HepG2 (cell line): ENCODE measurements around the gene FXYD1. TPM values are rescaled to one million over a fixed set of nuclear protein-coding genes. Genes with fewer than 3 reads are reported as not detected.

Experiments
- ATAC-seq: fragments of 200-7000 bp; cut with Tn5 transposase; 3 replicates; pipeline ENCODE4 v1.9.1; 2020; ENCODE audit warnings: mild to moderate bottlenecking, moderate library complexity
- BruUV-seq: library from RNA; stranded (reverse); fragments of 400-500 nt; replicated peaks from 2 replicates; lab custom pipeline; 2021; lab: Mats Ljungman, UMichigan
- CTCF ChIA-PET: fragments of 300-600 bp; formaldehyde crosslinking; extraction: SDS; loops from one replicate; lab custom pipeline; 2021; ENCODE audit warnings: low total read pairs, inconsistent platforms, low intra/inter-chr PET ratio; lab: Yijun Ruan, JAX
- POLR2A ChIA-PET: fragments of 350-600 bp; sonication (Branson Sonifier 250); formaldehyde crosslinking; loops from one replicate; lab custom pipeline; 2020; ENCODE audit warnings: antibody characterized with exemption, inconsistent platforms; lab: Yijun Ruan, JAX
- DNase-seq: peaks from one replicate; pipeline ENCODE4 v3.0.0-alpha.2; 2015; ENCODE audit warnings: low spot score
- FAIRE-seq: peaks from 3 replicates; lab custom pipeline; 2011; peaks lifted over from hg19 to GRCh38; lab: Jason Lieb, UNC
- H2AFZ ChIP-seq: one replicate; pipeline ENCODE4 v1.6.1; 2011; ENCODE audit warnings: low read length, inconsistent platforms
- H3K27ac ChIP-seq: fragments of 300-600 bp; 3 replicates; pipeline ENCODE4 v1.8.0; 2011; ENCODE audit warnings: mixed run types, mild to moderate bottlenecking, mixed read lengths, low read length, inconsistent platforms; ENCODE audit not compliant: insufficient read depth; ENCODE audit errors: extremely low read length
- H3K27me3 ChIP-seq, 2 experiments: fragments of 200-600 bp in 1 of 2; 2 replicates in 1 of 2; 3 replicates in 1 of 2; pipeline versions ENCODE4 v1.6.0 to v1.8.0; 2011; ENCODE audit warnings: low read length in 2 of 2, mild to moderate bottlenecking in 2 of 2, moderate library complexity in 2 of 2, inconsistent platforms in 1 of 2; ENCODE audit not compliant: insufficient read depth in 2 of 2, control insufficient read depth in 1 of 2
- H3K36me3 ChIP-seq, 2 experiments: fragments of 200-600 bp in 1 of 2; replicated peaks in 1 of 2; 2 replicates in 1 of 2; 3 replicates in 1 of 2; pipeline versions ENCODE4 v1.5.1 to v1.8.0; 2011; ENCODE audit warnings: low read length in 2 of 2, inconsistent platforms in 1 of 2; ENCODE audit not compliant: insufficient read depth in 2 of 2, control insufficient read depth in 1 of 2
- H3K4me1 ChIP-seq: 2 replicates; pipeline ENCODE4 v1.5.1; 2012; ENCODE audit warnings: low read length, inconsistent platforms; ENCODE audit not compliant: insufficient read depth
- H3K4me2 ChIP-seq: 2 replicates; pipeline ENCODE4 v1.6.0; 2011; ENCODE audit warnings: low read depth, low read length, inconsistent platforms
- H3K4me3 ChIP-seq, 3 experiments: fragments of 200-600 bp in 1 of 3; sonication (generic), shearing (Covaris generic) in 1 of 3; replicated peaks in 1 of 3; 2 replicates each; pipeline ENCODE4 v1.5.1; 2011 to 2016; ENCODE audit warnings: low read length in 3 of 3, inconsistent platforms in 2 of 3, low read depth in 2 of 3, mild to moderate bottlenecking in 2 of 3, control low read depth in 1 of 3, mixed read lengths in 1 of 3; ENCODE audit not compliant: insufficient read depth in 1 of 3
- H3K79me2 ChIP-seq: one replicate; pipeline ENCODE4 v1.6.1; 2011; ENCODE audit warnings: low read length, inconsistent platforms; ENCODE audit not compliant: insufficient read depth
- H3K9ac ChIP-seq: 2 replicates; pipeline ENCODE4 v1.6.0; 2011; ENCODE audit warnings: mild to moderate bottlenecking, low read depth, low read length, inconsistent platforms; ENCODE audit not compliant: insufficient read depth
- H3K9me3 ChIP-seq: 2 replicates; pipeline ENCODE4 v1.5.1; 2012; ENCODE audit warnings: mild to moderate bottlenecking, low read length
- H4K20me1 ChIP-seq: 2 replicates; pipeline ENCODE4 v1.6.0; 2011; ENCODE audit warnings: inconsistent platforms, mild to moderate bottlenecking, low read length, moderate library complexity; ENCODE audit not compliant: insufficient read depth
- EEA1 ChIP-seq: sonication (generic); formaldehyde crosslinking; IDR thresholded peaks from 2 replicates; pipeline ENCODE4 v1.5.1; 2020; ENCODE audit warnings: mild to moderate bottlenecking, missing genetic modification reagents, borderline replicate concordance
- MAFF ChIP-seq: IDR thresholded peaks from 2 replicates; pipeline ENCODE4 v1.6.1; 2011; ENCODE audit warnings: low read depth, low read length, improper control_type of control experiment
- MTF1 ChIP-seq: sonication (generic); formaldehyde crosslinking; IDR thresholded peaks from 2 replicates; pipeline ENCODE4 v1.5.0; 2020; ENCODE audit warnings: missing genetic modification reagents
- PAX8 ChIP-seq: sonication (generic); formaldehyde crosslinking; IDR thresholded peaks from 2 replicates; pipeline ENCODE4 v1.8.0; 2022; ENCODE audit warnings: mild to moderate bottlenecking, missing genetic modification reagents, borderline replicate concordance
- POGZ ChIP-seq: sonication (generic); formaldehyde crosslinking; IDR thresholded peaks from 2 replicates; pipeline ENCODE4 v1.4.0; 2020; ENCODE audit warnings: mild to moderate bottlenecking, missing genetic modification reagents
- ZBTB1 ChIP-seq: sonication (generic); formaldehyde crosslinking; IDR thresholded peaks from 2 replicates; pipeline ENCODE4 v1.4.0; 2020; ENCODE audit warnings: missing genetic modification reagents, borderline replicate concordance
- ZBTB38 ChIP-seq: sonication (generic); formaldehyde crosslinking; IDR thresholded peaks from 2 replicates; pipeline ENCODE4 v1.5.1; 2020; ENCODE audit warnings: mild to moderate bottlenecking, missing genetic modification reagents
- ZFP90 ChIP-seq: sonication (generic); formaldehyde crosslinking; IDR thresholded peaks from 2 replicates; pipeline ENCODE4 v1.8.0; 2022; ENCODE audit warnings: missing genetic modification reagents, mild to moderate bottlenecking, inconsistent platforms, borderline replicate concordance
- ZNF263 ChIP-seq: sonication (generic); formaldehyde crosslinking; IDR thresholded peaks from 2 replicates; pipeline ENCODE4 v1.4.0; 2020; ENCODE audit warnings: missing genetic modification reagents
- ZNF607 ChIP-seq: sonication (generic); formaldehyde crosslinking; IDR thresholded peaks from 2 replicates; pipeline ENCODE4 v1.5.1; 2020; ENCODE audit warnings: missing genetic modification reagents, mild to moderate bottlenecking, borderline replicate concordance
- ZSCAN22 ChIP-seq: sonication (generic); formaldehyde crosslinking; IDR thresholded peaks from 2 replicates; pipeline ENCODE4 v1.4.0; 2020; ENCODE audit warnings: mild to moderate bottlenecking, missing genetic modification reagents
- WGBS: methylation state at CpG from one replicate; pipeline ENCODE4 v1.1.6; 2017; ENCODE audit warnings: low lambda C conversion rate; 5-methylcytosine and 5-hydroxymethylcytosine counted together
- in situ Hi-C: cut with HindIII; loops from 2 replicates; pipeline ENCODE4 v1.10.0; 2017; ENCODE audit warnings: low pct_unique_long_range_greater_than_20kb; ENCODE audit not compliant: extremely low pct_ligation_motif_present
- intact Hi-C: fragments of 100-400 bp; cut with micrococcal nuclease; formaldehyde crosslinking; loops from one replicate; pipeline ENCODE4 v1.10.0; 2022; ENCODE audit not compliant: unreplicated experiment
- polyA plus RNA-seq, 8 experiments: library from polyadenylated mRNA; depleted of rRNA in 3 of 8; stranded (reverse) in 7 of 8; unstranded in 1 of 8; fragments of >200 nt; fragmentation: Illumina TruSeq in 4 of 8; extraction: Trizol in 4 of 8; gene quantifications; 2 replicates each; pipeline versions ENCODE4 v1.2.1 to v1.2.3, GENCODE V29; 2011 to 2016; ENCODE audit warnings: low read depth in 4 of 8, missing spikeins in 1 of 8, mixed read lengths in 1 of 8; ENCODE audit not compliant: insufficient read depth in 1 of 8
- total RNA-seq, 5 experiments: library from RNA; depleted of rRNA; stranded (reverse); fragments of >200 nt; fragmentation: Illumina TruSeq; extraction: Trizol; gene quantifications; 2 replicates each; pipeline ENCODE4 v1.2.3, GENCODE V29; 2016; ENCODE audit warnings: low read depth in 1 of 5
- TF ChIP-seq, protein P1 (sequence below): sonication (generic); formaldehyde crosslinking; conservative IDR thresholded peaks from 2 replicates; pipeline ENCODE4 v1.4.0; 2020; ENCODE audit warnings: missing genetic modification reagents
- TF ChIP-seq, protein P2 (sequence below): sonication (generic); formaldehyde crosslinking; IDR thresholded peaks from 2 replicates; pipeline ENCODE4 v1.9.0; 2022; ENCODE audit warnings: low read depth, missing genetic modification reagents
- TF ChIP-seq, protein P3 (sequence below): sonication (generic); formaldehyde crosslinking; IDR thresholded peaks from 2 replicates; pipeline ENCODE4 v1.5.0; 2020; ENCODE audit warnings: mild to moderate bottlenecking, missing genetic modification reagents, borderline replicate concordance
- TF ChIP-seq, protein P4 (sequence below): sonication (generic); formaldehyde crosslinking; IDR thresholded peaks from 2 replicates; pipeline ENCODE4 v1.4.0; 2020; ENCODE audit warnings: missing genetic modification reagents

Gene FXYD1
- total and polyA plus RNA-seq, 2 of the 13 experiments (the other 11 are each of a cell fraction or from before 2014, with no cell fraction given), result 31.2 TPM; not detected in 1

DNA sequence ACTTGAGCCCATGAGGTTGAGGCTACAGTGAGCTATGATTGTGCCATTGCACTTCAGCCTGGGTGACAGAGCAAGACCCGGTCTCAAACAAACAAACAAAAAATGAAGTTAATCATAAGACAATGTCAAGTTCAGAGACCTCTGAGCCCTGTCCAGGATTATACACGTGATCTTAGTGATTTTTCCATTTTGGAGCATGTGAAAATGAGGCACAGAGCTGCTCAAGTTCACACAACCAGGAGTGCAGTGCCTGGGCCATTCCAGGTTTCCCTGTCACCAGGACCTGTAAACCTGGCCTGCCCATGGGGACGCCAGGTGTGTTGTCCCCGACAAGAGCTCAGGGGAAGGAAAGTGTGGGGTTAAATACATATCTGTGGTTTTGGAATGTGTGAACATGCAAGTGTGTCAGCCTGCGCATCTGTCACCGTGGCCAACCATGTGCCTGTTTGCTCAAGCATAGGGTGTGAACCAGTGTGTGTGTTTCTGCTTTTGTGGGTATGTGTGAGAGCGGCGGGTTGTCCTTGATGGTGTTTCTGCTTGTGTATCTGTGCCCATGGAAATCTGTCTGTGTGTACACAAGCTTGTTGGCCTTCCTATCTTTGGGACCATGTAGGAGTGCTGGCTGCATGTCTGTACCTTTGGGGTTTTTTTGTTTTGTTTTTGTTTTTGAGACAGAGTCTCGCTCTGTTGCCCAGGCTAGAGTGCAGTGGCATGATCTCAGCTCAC is 1.5 kb upstream of the FXYD1 start:
- H3K4me1 ChIP-seq, result peaks cover 77% of the 10 kb centered on the region
- H3K4me2 ChIP-seq, result peak overlapping the region; percentile 100
- H2AFZ ChIP-seq, result no peak overlapping the region
- H3K36me3 ChIP-seq, result no peaks in the 10 kb centered on the region
- FAIRE-seq, result peak; percentile 56
- ChIA-PET POLR2A (interaction anchor here (0.8 to 1.5 kb wide), 2 partner anchors 70 to 141 kb away, joined by 3 to 4 read pairs; no protein-coding TSS in a partner anchor), CTCF (no interaction called here)
- peak; percentile 29 for ATAC-seq
- H3K27ac ChIP-seq, result peak overlapping the region; percentile 59
- H3K27me3 ChIP-seq, result no peaks in the 10 kb centered on the region; a peak in 1 of 5 replicates
- no peaks in the 10 kb centered on the region for H4K20me1 ChIP-seq
- 10% methylated on average over 9 of the region's 9 CpGs for WGBS
- no peaks in the 10 kb centered on the region for H3K79me2 ChIP-seq
- peak overlapping the region in 1 of 3 experiments; percentile 24; a peak in 2 of 6 replicates for H3K4me3 ChIP-seq
- H3K9me3 ChIP-seq, result no peaks in the 10 kb centered on the region
- in situ Hi-C loops, result loop anchor here (5.0 kb wide), 1 partner anchor 70 kb away; no protein-coding TSS in a partner anchor
- intact Hi-C loops, result no loop called here
- BruUV-seq, result no TSS peak
- peak; percentile 68 for DNase-seq
- peak overlapping the region; percentile 35 for H3K9ac ChIP-seq
- TF ChIP-seq ZBTB1 (CRISPR knock-in tag), result 0 out of 2 replicates have a peak, but pooled peaks have one; percentile 62
- TF ChIP-seq ZNF607 (CRISPR knock-in tag), result peak; percentile 61
- TF ChIP-seq MAFF, result no peak
- TF ChIP-seq, protein P1, sequence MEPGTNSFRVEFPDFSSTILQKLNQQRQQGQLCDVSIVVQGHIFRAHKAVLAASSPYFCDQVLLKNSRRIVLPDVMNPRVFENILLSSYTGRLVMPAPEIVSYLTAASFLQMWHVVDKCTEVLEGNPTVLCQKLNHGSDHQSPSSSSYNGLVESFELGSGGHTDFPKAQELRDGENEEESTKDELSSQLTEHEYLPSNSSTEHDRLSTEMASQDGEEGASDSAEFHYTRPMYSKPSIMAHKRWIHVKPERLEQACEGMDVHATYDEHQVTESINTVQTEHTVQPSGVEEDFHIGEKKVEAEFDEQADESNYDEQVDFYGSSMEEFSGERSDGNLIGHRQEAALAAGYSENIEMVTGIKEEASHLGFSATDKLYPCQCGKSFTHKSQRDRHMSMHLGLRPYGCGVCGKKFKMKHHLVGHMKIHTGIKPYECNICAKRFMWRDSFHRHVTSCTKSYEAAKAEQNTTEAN (CRISPR knock-in tag), result peak; percentile 99
- TF ChIP-seq, protein P2, sequence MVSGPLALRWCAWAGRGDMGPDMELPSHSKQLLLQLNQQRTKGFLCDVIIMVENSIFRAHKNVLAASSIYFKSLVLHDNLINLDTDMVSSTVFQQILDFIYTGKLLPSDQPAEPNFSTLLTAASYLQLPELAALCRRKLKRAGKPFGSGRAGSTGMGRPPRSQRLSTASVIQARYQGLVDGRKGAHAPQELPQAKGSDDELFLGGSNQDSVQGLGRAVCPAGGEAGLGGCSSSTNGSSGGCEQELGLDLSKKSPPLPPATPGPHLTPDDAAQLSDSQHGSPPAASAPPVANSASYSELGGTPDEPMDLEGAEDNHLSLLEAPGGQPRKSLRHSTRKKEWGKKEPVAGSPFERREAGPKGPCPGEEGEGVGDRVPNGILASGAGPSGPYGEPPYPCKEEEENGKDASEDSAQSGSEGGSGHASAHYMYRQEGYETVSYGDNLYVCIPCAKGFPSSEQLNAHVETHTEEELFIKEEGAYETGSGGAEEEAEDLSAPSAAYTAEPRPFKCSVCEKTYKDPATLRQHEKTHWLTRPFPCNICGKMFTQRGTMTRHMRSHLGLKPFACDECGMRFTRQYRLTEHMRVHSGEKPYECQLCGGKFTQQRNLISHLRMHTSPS (CRISPR knock-in tag), result peak; percentile 60; the same call in 1 of the 2 replicates
- TF ChIP-seq MTF1 (CRISPR knock-in tag), result no peak
- peak; percentile 99 for TF ChIP-seq ZFP90 (CRISPR knock-in tag)
- TF ChIP-seq, protein P3, sequence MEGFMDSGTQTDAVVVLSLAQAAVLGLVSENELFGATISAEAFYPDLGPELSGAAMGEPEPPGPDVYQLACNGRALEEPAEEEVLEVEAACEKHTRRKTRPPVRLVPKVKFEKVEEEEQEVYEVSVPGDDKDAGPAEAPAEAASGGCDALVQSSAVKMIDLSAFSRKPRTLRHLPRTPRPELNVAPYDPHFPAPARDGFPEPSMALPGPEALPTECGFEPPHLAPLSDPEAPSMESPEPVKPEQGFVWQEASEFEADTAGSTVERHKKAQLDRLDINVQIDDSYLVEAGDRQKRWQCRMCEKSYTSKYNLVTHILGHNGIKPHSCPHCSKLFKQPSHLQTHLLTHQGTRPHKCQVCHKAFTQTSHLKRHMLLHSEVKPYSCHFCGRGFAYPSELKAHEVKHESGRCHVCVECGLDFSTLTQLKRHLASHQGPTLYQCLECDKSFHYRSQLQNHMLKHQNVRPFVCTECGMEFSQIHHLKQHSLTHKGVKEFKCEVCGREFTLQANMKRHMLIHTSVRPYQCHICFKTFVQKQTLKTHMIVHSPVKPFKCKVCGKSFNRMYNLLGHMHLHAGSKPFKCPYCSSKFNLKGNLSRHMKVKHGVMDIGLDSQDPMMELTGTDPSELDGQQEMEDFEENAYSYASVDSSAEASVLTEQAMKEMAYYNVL (CRISPR knock-in tag), result peak; percentile 73; the same call in 1 of the 2 replicates
- TF ChIP-seq ZNF263 (CRISPR knock-in tag), result 0 out of 2 replicates have a peak, but pooled peaks have one; percentile 6
- no peak for TF ChIP-seq ZSCAN22
- TF ChIP-seq, protein P4, sequence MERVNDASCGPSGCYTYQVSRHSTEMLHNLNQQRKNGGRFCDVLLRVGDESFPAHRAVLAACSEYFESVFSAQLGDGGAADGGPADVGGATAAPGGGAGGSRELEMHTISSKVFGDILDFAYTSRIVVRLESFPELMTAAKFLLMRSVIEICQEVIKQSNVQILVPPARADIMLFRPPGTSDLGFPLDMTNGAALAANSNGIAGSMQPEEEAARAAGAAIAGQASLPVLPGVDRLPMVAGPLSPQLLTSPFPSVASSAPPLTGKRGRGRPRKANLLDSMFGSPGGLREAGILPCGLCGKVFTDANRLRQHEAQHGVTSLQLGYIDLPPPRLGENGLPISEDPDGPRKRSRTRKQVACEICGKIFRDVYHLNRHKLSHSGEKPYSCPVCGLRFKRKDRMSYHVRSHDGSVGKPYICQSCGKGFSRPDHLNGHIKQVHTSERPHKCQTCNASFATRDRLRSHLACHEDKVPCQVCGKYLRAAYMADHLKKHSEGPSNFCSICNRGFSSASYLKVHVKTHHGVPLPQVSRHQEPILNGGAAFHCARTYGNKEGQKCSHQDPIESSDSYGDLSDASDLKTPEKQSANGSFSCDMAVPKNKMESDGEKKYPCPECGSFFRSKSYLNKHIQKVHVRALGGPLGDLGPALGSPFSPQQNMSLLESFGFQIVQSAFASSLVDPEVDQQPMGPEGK (CRISPR knock-in tag), result no peak
- no peak for TF ChIP-seq PAX8
- TF ChIP-seq POGZ (CRISPR knock-in tag), result peak; percentile 28; the same call in 1 of the 2 replicates
- TF ChIP-seq ZBTB38 (CRISPR knock-in tag), result 0 out of 2 replicates have a peak, but pooled peaks have one; percentile 24
- no peak for TF ChIP-seq EEA1
